NCI-H510A (cell line): ENCODE data around the gene SIGLEC12.

Experiments used
- DNase-seq: peaks from one replicate; lab custom pipeline; 2025; lab: John Stamatoyannopoulos, UW

Gene SIGLEC12

GRCh38 chr19:51501594-51502263, at the start of gene SIGLEC12:
Gene SIGLEC12, minus strand, starts transcription at chr19:51501800. Its CDS starts 67 bp downstream, at chr19:51501733.
- DNase-seq: no peak

- DNase-seq: no peak
Observed at GRCh38 chr19:51550848-51551672, 49.5 kb upstream of the SIGLEC12 start.

GRCh38 chr19:51549533-51550324, 48.1 kb upstream of the SIGLEC12 start:
- DNase-seq: no peak

GRCh38 chr19:51548891-51549305, 47.3 kb upstream of the SIGLEC12 start:
- DNase-seq: no peak

- DNase-seq: no peak
Observed at GRCh38 chr19:51548213-51548651, 46.6 kb upstream of the SIGLEC12 start.

GRCh38 chr19:51547397-51548212, 46.0 kb upstream of the SIGLEC12 start:
- no peak for DNase-seq

- DNase-seq: no peak
Observed at GRCh38 chr19:51546650-51547396, 45.2 kb upstream of the SIGLEC12 start.

- DNase-seq: no peak
Observed at GRCh38 chr19:51546107-51546649, 44.6 kb upstream of the SIGLEC12 start.

GRCh38 chr19:51544038-51544437, 42.4 kb upstream of the SIGLEC12 start:
- DNase-seq: no peak

- no peak for DNase-seq
Observed at GRCh38 chr19:51542699-51543098, 41.1 kb upstream of the SIGLEC12 start.

GRCh38 chr19:51541458-51542357, 40.1 kb upstream of the SIGLEC12 start:
- DNase-seq: no peak

- no peak for DNase-seq
Observed at GRCh38 chr19:51539821-51540366, 38.3 kb upstream of the SIGLEC12 start.

- DNase-seq: no peak
Observed at GRCh38 chr19:51535535-51535934, 33.9 kb upstream of the SIGLEC12 start.

- no peak for DNase-seq
Observed at GRCh38 chr19:51531349-51532315, 30.0 kb upstream of the SIGLEC12 start, which contains the start of gene SIGLEC6. Gene SIGLEC6, minus strand, starts transcription at chr19:51531670. Its CDS starts 22 bp downstream, at chr19:51531648.

- DNase-seq: no peak
Observed at GRCh38 chr19:51530616-51531015, 29.0 kb upstream of the SIGLEC12 start.

GRCh38 chr19:51529301-51529700, 27.7 kb upstream of the SIGLEC12 start:
- no peak for DNase-seq

GRCh38 chr19:51525651-51526050, 24.1 kb upstream of the SIGLEC12 start:
- no peak for DNase-seq
